HCT116 (cell line): ENCODE measurements around the gene EEA1. TPM values are rescaled to one million over a fixed set of nuclear protein-coding genes. Genes with fewer than 3 reads are reported as not detected.
A peak's percentile ranks its signal among the peaks of the same experiment; 100 is the strongest.

Experiments used
- ATAC-seq: fragments of 200-7000 bp; cut with Tn5 transposase; 2 replicates; pipeline ENCODE4 v1.9.1; 2020; ENCODE audit warnings: mild to moderate bottlenecking, moderate library complexity
- BruUV-seq: library from RNA; stranded (reverse); fragments of 400-500 nt; replicated peaks from 2 replicates; lab custom pipeline; 2021; lab: Mats Ljungman, UMichigan
- CTCF ChIA-PET: fragments of 300-600 bp; sonication (Branson Sonifier 250); formaldehyde crosslinking; loops from one replicate; lab custom pipeline; 2021; ENCODE audit warnings: antibody characterized with exemption; lab: Charles Lee
- POLR2A ChIA-PET: fragments of 300-600, 350-600 bp; sonication (Branson Sonifier 250); formaldehyde crosslinking; loops from one replicate; lab custom pipeline; 2021; ENCODE audit warnings: antibody characterized with exemption; lab: Charles Lee
- RAD21 ChIA-PET, 2 experiments: fragments of 300-600 bp; sonication (Branson Sonifier 250); formaldehyde crosslinking; loops; one replicate each; lab custom pipeline; 2023; ENCODE audit warnings: low total read pairs in 2 of 2; ENCODE audit not compliant: uncharacterized antibody in 2 of 2, unreplicated experiment in 2 of 2, low non-redundant PET in 1 of 2; lab: Charles Lee
- DNase-seq: peaks from one replicate; pipeline ENCODE4 v3.0.0-alpha.2; 2010; ENCODE audit warnings: low read depth, low spot score
- H2AFZ ChIP-seq: fragments of 200-600 bp; shearing (Covaris generic), sonication (generic); 2 replicates; pipeline ENCODE4 v1.6.1; 2017; ENCODE audit warnings: low read depth, mixed run types, mixed read lengths, antibody characterized with exemption, low read length; ENCODE audit not compliant: poor library complexity, severe bottlenecking
- H3K27ac ChIP-seq: 2 replicates; pipeline ENCODE4 v1.5.1; 2012; ENCODE audit warnings: low read depth, low read length
- H3K27me3 ChIP-seq: fragments of 200-600 bp; sonication (generic); 2 replicates; pipeline ENCODE4 v1.6.1; 2016; ENCODE audit warnings: mixed run types, low read length, mixed read lengths; ENCODE audit not compliant: insufficient read depth
- H3K36me3 ChIP-seq, 2 experiments: fragments of 200-500 bp in 1 of 2; fragments of 200-600 bp in 1 of 2; sonication (Bioruptor generic) in 1 of 2; sonication (generic) in 1 of 2; 2 replicates each; pipeline versions ENCODE4 v1.5.1 to v1.6.1; 2014 to 2016; ENCODE audit warnings: low read length in 2 of 2, inconsistent platforms in 1 of 2, mixed read lengths in 1 of 2, mixed run types in 1 of 2; ENCODE audit not compliant: insufficient read depth in 2 of 2, control insufficient read depth in 1 of 2
- H3K4me1 ChIP-seq, 2 experiments: fragments of 200-600 bp in 1 of 2; sonication (generic) in 1 of 2; 2 replicates each; pipeline versions ENCODE4 v1.5.1 to v1.6.1; 2012 to 2017; ENCODE audit warnings: low read length in 2 of 2, inconsistent platforms in 1 of 2, mild to moderate bottlenecking in 1 of 2, mixed read lengths in 1 of 2, mixed run types in 1 of 2, moderate library complexity in 1 of 2; ENCODE audit not compliant: insufficient read depth in 2 of 2, control insufficient read depth in 1 of 2
- H3K4me2 ChIP-seq: fragments of 200-600 bp; sonication (generic); 2 replicates; pipeline ENCODE4 v1.6.1; 2017; ENCODE audit warnings: mixed run types, low read length, mixed read lengths
- H3K4me3 ChIP-seq, 2 experiments: fragments of 200-600 bp in 1 of 2; sonication (generic) in 1 of 2; replicated peaks in 1 of 2; 2 replicates each; pipeline ENCODE4 v1.5.1; 2011 to 2016; ENCODE audit warnings: low read length in 2 of 2, control low read depth in 1 of 2, low read depth in 1 of 2, mild to moderate bottlenecking in 1 of 2, mixed read lengths in 1 of 2, mixed run types in 1 of 2
- H3K79me2 ChIP-seq: fragments of 200-600 bp; sonication (generic); 2 replicates; pipeline ENCODE4 v1.6.1; 2017; ENCODE audit warnings: mild to moderate bottlenecking, mixed run types, low read length, moderate library complexity, mixed read lengths; ENCODE audit not compliant: insufficient read depth
- H3K9ac ChIP-seq: fragments of 200-600 bp; sonication (generic); 2 replicates; pipeline ENCODE4 v1.6.1; 2016; ENCODE audit warnings: low read length, mixed read lengths
- H3K9me2 ChIP-seq: fragments of 200-600 bp; sonication (generic), shearing (Covaris generic); 2 replicates; pipeline ENCODE4 v1.6.1; 2017; ENCODE audit warnings: mixed run types, mild to moderate bottlenecking, moderate library complexity; ENCODE audit not compliant: insufficient read depth
- H3K9me3 ChIP-seq, 2 experiments: fragments of 200-500 bp in 1 of 2; fragments of 200-600 bp in 1 of 2; sonication (Bioruptor generic) in 1 of 2; sonication (generic) in 1 of 2; 2 replicates each; pipeline ENCODE4 v1.6.1; 2014 to 2017; ENCODE audit warnings: low read length in 2 of 2, mixed read lengths in 2 of 2, inconsistent platforms in 1 of 2, low read depth in 1 of 2, mild to moderate bottlenecking in 1 of 2, mixed run types in 1 of 2, moderate library complexity in 1 of 2; ENCODE audit not compliant: control insufficient read depth in 1 of 2, insufficient read depth in 1 of 2
- H4K20me1 ChIP-seq: fragments of 200-600 bp; sonication (generic), shearing (Covaris generic); 2 replicates; pipeline ENCODE4 v1.6.1; 2017; ENCODE audit warnings: mixed run types, mild to moderate bottlenecking, moderate library complexity; ENCODE audit not compliant: insufficient read depth
- CTCF ChIP-seq, 3 experiments: fragments of 200-600 bp in 1 of 3; sonication (generic) in 1 of 3; IDR thresholded peaks in 2 of 3; conservative IDR thresholded peaks in 1 of 3; 2 replicates each; pipeline ENCODE4 v1.5.1; 2012 to 2017; ENCODE audit warnings: low read depth in 2 of 3, low read length in 2 of 3, antibody characterized with exemption in 1 of 3, borderline replicate concordance in 1 of 3, control low read depth in 1 of 3, mild to moderate bottlenecking in 1 of 3, mixed read lengths in 1 of 3, mixed run types in 1 of 3, moderate library complexity in 1 of 3; ENCODE audit not compliant: insufficient read depth in 1 of 3
- EZH2phosphoT487 ChIP-seq: fragments of 200-600 bp; IDR thresholded peaks from 2 replicates; pipeline ENCODE4 v1.6.1; 2018; ENCODE audit warnings: antibody characterized with exemption, borderline replicate concordance
- JUND ChIP-seq: IDR thresholded peaks from 2 replicates; pipeline ENCODE4 v1.6.1; 2012
- POLR2A ChIP-seq: IDR thresholded peaks from 2 replicates; pipeline ENCODE4 v1.7.0; 2011; ENCODE audit warnings: borderline replicate concordance; ENCODE audit not compliant: insufficient read depth, insufficient read length; ENCODE audit errors: extremely low read depth
- RAD21 ChIP-seq: IDR thresholded peaks from 2 replicates; pipeline ENCODE4 v1.6.1; 2012; ENCODE audit warnings: low read depth, mild to moderate bottlenecking
- SRF ChIP-seq: IDR thresholded peaks from 2 replicates; pipeline ENCODE4 v1.6.1; 2012; ENCODE audit warnings: low read depth
- TCF7L2 ChIP-seq: IDR thresholded peaks from 2 replicates; pipeline ENCODE4 v1.7.0; 2011; ENCODE audit warnings: borderline replicate concordance, inconsistent platforms; ENCODE audit not compliant: insufficient read depth, insufficient read length; ENCODE audit errors: extremely low read depth
- ZNF274 ChIP-seq: fragments of 200-500 bp; sonication (Bioruptor generic); IDR thresholded peaks from 2 replicates; pipeline ENCODE4 v1.6.1; 2014; ENCODE audit warnings: mild to moderate bottlenecking, low read depth, low read length, inconsistent platforms
- intact Hi-C: fragments of 100-400 bp; cut with micrococcal nuclease; formaldehyde crosslinking; loops from 2 replicates; pipeline ENCODE4 v1.10.0; 2022
- total RNA-seq: library from RNA; stranded (reverse); gene quantifications from one replicate; pipeline ENCODE4 v1.2.1, GENCODE V29; 2021; ENCODE audit not compliant: unreplicated experiment
- TF ChIP-seq, protein P1 (sequence below): IDR thresholded peaks from 2 replicates; pipeline ENCODE4 v1.6.1; 2012
- TF ChIP-seq, protein P2 (sequence below): IDR thresholded peaks from 2 replicates; pipeline ENCODE4 v1.6.1; 2012
- TF ChIP-seq, protein P3 (sequence below): IDR thresholded peaks from 2 replicates; pipeline ENCODE4 v1.6.1; 2012; ENCODE audit warnings: low read depth

Gene EEA1
- total RNA-seq, 1 experiment from 2014 or later: 13.8 TPM

DNA sequence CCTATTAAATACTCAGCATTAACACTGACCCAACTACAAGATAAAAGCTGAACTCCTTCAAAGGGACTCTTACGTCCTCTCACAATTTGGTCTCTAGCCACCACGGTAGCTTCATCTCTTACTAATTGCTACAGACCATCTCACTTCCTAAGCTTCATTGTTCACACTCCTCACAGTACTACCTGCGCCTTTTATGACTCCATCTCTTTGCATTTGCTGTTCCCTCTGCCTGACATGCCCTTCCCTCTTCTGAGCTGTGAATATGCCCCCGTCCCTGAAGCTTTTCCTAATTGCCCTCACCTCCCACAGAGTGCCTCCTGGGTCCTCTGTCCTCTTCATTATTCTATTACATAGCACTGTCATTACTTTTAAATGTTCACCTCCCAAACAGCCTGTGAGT lies 2.5 kb downstream of the EEA1 start:
- Histone ChIP-seq H3K9me3 (no peaks in the 10 kb centered on the region), H3K4me2 (peak overlapping the region; percentile 94), H3K27ac (no peak overlapping the region), H2AFZ (no peak overlapping the region), H3K36me3 (no peaks in the 10 kb centered on the region; a peak in 1 of 4 replicates), H3K9me2 (no peaks in the 10 kb centered on the region), H3K4me1 (peaks cover 20 to 26% of the 10 kb centered on the region in 2 experiments), H3K27me3 (no peaks in the 10 kb centered on the region), H3K9ac (no peak overlapping the region), H3K4me3 (no peak overlapping the region), H4K20me1 (no peaks in the 10 kb centered on the region), H3K79me2 (peaks cover 27% of the 10 kb centered on the region; the same call in 1 of the 2 replicates)
- ChIA-PET RAD21 (no interaction called here), CTCF (interaction anchor here (1.8 to 2.1 kb wide), 2 partner anchors 27 to 141 kb away, joined by 6 to 7 read pairs; no protein-coding TSS in a partner anchor), POLR2A (no interaction called here)
- ATAC-seq (no peak), DNase-seq (no peak)
- intact Hi-C loops: no loop called here
- no peak for TF ChIP-seq CTCF (IDR thresholded peaks at IDR 0.05 in 2 of 3, conservative IDR thresholded peaks at IDR 0.05 in 1 of 3; ENCODE audit: borderline replicate concordance in 1 of 3, insufficient read depth in 1 of 3, low read depth in 2 of 3, low read length in 2 of 3)
- TF ChIP-seq, protein P1, sequence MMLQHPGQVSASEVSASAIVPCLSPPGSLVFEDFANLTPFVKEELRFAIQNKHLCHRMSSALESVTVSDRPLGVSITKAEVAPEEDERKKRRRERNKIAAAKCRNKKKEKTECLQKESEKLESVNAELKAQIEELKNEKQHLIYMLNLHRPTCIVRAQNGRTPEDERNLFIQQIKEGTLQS: no peak
- BruUV-seq: no TSS peak

- Histone ChIP-seq H2AFZ (no peak overlapping the region), H3K9ac (no peak overlapping the region), H3K4me2 (no peak overlapping the region), H3K9me2 (no peaks in the 10 kb centered on the region), H3K36me3 (no peaks in the 10 kb centered on the region; a peak in 1 of 4 replicates), H3K4me1 (peaks cover 4 to 6% of the 10 kb centered on the region in 2 experiments), H3K9me3 (no peaks in the 10 kb centered on the region), H4K20me1 (no peaks in the 10 kb centered on the region), H3K4me3 (no peak overlapping the region), H3K79me2 (peaks cover 15% of the 10 kb centered on the region; the same call in 1 of the 2 replicates), H3K27ac (no peak overlapping the region), H3K27me3 (no peaks in the 10 kb centered on the region)
- ATAC-seq (no peak), DNase-seq (no peak)
- ChIA-PET POLR2A (no interaction called here), CTCF (no interaction called here), RAD21 (no interaction called here)
- intact Hi-C loops: no loop called here
- no TSS peak for BruUV-seq
- TF ChIP-seq EZH2phosphoT487: no peak
- TF ChIP-seq, protein P2, sequence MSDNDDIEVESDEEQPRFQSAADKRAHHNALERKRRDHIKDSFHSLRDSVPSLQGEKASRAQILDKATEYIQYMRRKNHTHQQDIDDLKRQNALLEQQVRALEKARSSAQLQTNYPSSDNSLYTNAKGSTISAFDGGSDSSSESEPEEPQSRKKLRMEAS: no peak
- no peak for TF ChIP-seq SRF
- TF ChIP-seq, protein P3, sequence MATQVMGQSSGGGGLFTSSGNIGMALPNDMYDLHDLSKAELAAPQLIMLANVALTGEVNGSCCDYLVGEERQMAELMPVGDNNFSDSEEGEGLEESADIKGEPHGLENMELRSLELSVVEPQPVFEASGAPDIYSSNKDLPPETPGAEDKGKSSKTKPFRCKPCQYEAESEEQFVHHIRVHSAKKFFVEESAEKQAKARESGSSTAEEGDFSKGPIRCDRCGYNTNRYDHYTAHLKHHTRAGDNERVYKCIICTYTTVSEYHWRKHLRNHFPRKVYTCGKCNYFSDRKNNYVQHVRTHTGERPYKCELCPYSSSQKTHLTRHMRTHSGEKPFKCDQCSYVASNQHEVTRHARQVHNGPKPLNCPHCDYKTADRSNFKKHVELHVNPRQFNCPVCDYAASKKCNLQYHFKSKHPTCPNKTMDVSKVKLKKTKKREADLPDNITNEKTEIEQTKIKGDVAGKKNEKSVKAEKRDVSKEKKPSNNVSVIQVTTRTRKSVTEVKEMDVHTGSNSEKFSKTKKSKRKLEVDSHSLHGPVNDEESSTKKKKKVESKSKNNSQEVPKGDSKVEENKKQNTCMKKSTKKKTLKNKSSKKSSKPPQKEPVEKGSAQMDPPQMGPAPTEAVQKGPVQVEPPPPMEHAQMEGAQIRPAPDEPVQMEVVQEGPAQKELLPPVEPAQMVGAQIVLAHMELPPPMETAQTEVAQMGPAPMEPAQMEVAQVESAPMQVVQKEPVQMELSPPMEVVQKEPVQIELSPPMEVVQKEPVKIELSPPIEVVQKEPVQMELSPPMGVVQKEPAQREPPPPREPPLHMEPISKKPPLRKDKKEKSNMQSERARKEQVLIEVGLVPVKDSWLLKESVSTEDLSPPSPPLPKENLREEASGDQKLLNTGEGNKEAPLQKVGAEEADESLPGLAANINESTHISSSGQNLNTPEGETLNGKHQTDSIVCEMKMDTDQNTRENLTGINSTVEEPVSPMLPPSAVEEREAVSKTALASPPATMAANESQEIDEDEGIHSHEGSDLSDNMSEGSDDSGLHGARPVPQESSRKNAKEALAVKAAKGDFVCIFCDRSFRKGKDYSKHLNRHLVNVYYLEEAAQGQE: no peak
- TF ChIP-seq CTCF (IDR thresholded peaks at IDR 0.05 in 2 of 3, conservative IDR thresholded peaks at IDR 0.05 in 1 of 3; ENCODE audit: borderline replicate concordance in 1 of 3, insufficient read depth in 1 of 3, low read depth in 2 of 3, low read length in 2 of 3): no peak
- TF ChIP-seq ZNF274: no peak
- TF ChIP-seq TCF7L2: no peak
- TF ChIP-seq RAD21: no peak
- no peak for TF ChIP-seq JUND
- TF ChIP-seq POLR2A: no peak
Measured at GRCh38 chr12:92921877-92922276, 7.2 kb downstream of the EEA1 start.
